Measurements from ENCODE around the gene GORASP1. TPM values are rescaled to one million over a fixed set of nuclear protein-coding genes. Genes with fewer than 3 reads are reported as not detected.

GORASP1 gene
- total RNA-seq, 1 experiment from 2014 or later: 22.3 TPM

DNA sequence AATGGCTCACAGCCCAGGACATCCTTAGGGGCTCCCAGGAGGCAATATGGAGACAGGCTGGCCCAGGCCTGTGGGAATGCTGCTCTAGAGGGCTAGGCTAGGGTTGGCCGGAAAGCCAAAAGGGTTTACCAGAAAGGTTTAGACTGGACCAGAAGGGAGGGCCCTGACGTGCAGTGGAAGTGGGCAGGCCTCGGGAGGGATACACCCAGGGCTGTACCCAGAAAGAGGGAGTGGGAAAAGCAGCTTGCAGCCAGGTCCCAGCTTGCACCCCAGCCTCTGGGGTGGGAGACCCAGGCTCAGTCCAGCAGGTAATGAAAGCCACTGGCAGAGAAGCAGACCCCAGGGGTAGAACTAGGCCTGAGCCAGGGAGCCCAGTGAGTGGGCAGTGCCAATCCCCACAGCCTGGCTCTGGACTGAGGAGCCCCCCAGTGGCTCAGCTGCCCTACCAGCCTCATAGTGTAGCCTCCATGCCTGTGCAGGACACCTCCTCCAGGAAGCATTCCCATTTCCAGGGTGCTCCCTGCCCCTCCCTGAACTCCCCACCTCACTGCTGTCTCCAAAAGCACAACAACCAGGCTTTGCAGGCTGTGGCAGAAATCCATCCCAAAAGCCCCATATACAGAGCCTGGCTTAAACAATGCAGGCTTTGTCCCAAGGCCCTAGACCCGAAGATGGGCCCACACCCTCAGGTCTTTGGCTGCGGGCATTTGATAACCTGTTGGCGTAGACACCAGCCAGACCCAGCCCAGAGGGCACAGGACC, 3.5 kb downstream of the GORASP1 start:
- DNase-seq (ENCODE audit: extremely low read depth, low read depth): no peak

DNA sequence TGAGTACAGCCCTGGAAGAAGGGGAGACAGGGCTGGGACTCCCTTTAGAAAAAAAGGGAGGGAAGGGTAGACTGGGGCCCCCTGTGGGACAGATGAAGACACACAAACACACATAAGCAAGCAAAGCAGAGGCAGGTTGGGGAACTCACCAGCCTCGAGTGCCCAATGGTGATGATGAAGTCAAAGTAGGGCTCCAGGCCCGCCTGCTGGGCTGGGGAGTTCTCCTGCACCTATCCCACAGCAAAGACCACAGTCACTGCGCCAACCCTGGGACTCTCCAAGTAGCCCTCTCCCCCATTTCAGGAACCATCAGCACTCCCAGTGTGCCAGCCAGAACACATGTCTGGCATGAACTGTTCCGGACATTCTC, 4.1 kb downstream of the GORASP1 start:
- no peak for DNase-seq (ENCODE audit: extremely low read depth, low read depth)

DNA sequence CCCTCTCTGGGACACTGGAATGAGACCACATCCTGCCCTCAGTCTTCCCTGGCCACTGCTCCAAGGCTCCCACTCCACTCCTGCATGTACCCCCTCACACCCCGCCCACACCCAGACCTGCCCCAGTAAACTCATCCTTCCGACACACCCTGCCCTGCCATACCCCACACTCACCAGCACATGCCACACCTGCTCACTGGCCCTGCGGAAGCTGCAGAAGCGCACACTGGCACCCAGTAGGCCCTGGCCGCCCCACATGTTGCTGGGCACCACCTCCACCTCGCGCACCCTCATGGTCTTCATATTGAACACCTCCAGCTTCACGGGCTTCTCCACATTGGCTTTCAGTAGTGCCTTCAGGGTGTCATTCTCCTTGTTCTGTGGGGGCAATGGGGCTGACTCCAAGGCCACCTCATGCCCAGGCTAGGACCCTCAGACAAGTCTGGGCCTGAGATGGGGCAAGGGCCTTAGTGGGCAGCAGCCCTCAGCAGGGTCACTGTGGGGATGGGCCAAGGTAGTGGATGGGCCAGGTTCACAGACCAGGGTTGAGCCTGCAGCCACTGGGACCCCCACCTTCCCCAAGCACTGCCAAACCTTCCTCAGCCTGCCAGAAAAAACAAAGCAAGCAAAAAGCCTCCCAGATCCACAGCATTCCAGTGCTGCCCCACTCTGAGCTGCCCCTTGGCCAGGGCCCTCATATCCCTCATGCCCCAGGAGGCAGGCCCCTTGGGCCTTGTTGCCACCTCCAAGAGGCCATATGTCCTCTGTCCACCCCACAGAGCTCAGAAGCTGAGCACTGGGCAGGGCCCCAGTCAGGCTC, 4.7 kb downstream of the GORASP1 start:
- DNase-seq (ENCODE audit: extremely low read depth, low read depth): no peak

GRCh38 chr3:39101022-39101689, 6.3 kb downstream of the GORASP1 start:
- peak; percentile 30 for DNase-seq (ENCODE audit: extremely low read depth, low read depth)

DNA sequence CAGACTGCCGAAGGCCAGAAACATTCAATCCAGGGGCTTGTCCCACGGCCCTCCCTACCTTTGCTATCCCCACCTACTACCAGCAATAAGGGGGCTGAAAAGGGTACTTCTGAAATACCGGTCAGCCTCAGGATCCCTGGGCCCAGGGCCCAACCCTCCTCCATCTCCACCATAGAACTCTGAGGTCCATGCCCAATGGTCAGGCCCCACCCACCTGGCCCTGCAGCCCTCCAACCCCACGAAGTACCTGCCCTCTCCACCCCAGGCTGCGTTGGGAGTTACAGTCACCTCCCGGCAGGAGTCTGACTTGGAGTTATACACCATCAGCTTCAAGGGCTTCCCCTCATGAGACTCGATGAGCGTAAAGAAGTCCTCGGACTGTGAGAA, 6.9 kb downstream of the GORASP1 start:
- DNase-seq (ENCODE audit: extremely low read depth, low read depth): no peak

DNA sequence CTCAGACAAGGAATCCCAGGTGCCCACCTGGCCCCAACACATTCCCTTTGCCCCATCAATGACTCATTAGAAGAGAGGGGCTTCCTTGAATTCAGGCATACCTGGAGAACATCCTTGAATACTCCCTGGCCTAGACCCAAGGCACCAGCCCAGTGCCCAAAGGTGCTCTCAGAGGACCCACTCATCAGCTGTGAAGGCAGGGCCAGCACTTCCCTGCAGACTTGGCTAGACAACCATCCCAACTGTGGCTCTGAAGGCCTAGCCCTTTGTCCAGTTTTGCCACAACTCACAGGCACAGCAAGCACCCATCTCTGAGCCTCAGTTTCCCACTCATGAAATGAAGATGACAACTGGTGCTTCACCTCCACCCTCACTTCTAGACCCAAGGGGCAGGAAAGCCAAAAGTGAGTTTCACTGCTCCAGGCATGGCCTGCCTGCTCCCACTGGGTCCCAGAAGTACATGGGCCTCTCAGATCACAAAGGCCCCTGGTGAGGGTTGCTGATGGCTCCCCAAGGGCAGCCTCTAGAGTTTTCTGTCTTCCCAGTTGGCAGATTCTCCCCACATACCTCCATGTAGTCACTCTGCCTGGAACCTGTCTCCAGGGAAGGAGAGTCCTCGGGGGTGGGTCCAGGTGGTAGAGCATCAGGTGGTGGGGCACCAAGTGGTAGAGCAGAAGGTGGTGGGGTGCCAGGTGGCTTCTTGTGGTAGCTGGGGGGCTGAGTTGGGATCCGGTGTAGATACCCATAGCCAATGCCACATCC, 7.5 kb downstream of the GORASP1 start:
- no peak for DNase-seq (ENCODE audit: extremely low read depth, low read depth)

DNA sequence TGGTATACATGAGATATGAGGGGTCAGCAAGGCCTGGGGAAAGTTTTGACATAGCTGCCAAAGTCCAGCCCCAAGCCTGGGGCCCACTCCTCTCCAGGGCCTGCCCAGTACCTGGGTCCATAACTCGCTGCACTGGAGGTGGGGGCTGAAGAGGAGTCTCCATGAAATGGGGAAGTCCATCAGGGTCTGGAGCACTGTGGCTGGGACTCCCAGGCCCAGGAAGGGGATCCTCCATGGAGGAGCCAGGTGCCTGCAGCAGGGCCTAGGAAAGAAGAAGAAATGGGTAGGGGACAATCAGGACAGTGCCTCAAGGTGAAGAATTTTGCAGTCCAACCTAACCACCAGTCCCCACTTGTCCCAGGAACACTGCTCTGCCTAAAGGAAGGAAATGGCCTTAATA, 8.2 kb downstream of the GORASP1 start:
- no peak for DNase-seq (ENCODE audit: extremely low read depth, low read depth)

GRCh38 chr3:39098473-39099000, 8.9 kb downstream of the GORASP1 start:
- DNase-seq (ENCODE audit: extremely low read depth, low read depth): no peak

- no peak for DNase-seq (ENCODE audit: extremely low read depth, low read depth)
These were observed 9.5 kb downstream of the GORASP1 start for GRCh38 chr3:39097716-39098472.

GRCh38 chr3:39096775-39097174, 10.7 kb downstream of the GORASP1 start:
- no peak for DNase-seq (ENCODE audit: extremely low read depth, low read depth)

DNA sequence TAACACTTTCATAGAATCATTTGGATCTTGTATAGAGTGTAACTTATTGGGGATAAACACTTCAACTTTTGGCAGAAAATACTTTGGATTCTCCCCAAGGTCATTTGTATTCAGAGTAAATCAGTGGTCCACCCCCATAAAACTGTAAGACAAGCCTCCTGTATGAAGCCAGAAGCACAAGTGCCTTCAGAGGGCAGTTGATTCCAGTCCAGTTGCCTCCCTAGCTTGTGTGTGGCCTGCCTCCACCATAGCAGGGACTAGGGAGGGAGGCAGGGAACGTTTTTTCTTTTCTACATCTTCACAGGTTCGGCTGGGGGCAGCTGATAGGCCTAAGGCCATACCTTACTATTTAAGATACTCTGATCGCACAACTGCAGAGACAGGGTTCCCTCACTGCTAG, 11.6 kb downstream of the GORASP1 start:
- no peak for DNase-seq (ENCODE audit: extremely low read depth, low read depth)

DNA sequence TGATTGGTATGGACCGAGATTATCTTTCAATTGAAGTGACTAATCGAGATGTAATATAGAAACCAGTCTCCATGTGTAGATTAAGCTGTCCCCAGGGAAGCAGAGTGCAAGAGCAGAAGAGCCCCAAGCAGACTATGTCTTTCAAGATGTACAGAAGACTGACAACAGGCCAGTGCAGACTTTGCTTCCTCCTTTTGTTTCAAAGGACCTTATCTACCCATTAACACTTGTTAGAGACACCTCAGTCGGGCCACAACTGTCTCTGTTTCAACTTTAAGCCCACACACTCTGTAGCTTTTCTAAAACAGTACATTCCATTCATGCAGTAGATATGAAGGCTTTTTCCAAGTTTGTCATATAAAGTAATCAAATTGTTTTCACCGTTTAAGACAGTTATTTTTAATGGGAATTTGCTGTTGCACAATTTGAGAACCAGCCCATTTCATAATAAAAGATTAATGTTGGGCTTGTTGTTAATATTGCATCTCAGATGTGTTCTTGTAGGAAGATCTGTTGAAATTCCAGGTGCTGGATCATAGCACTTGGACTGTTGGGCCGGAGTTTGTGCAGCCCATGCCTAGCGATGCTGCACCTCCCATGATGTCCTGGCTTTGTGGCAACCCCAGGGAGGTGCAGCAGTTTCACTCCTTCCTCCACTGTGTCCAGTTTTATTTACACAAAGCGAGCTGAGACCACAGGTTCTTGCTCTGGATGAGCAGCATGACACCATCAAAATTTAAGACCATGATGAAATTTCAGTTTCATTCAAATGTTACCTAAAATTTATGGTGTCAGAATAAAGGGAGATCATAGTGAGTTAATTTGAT, 12.4 kb downstream of the GORASP1 start:
- no peak for DNase-seq (ENCODE audit: extremely low read depth, low read depth)

DNA sequence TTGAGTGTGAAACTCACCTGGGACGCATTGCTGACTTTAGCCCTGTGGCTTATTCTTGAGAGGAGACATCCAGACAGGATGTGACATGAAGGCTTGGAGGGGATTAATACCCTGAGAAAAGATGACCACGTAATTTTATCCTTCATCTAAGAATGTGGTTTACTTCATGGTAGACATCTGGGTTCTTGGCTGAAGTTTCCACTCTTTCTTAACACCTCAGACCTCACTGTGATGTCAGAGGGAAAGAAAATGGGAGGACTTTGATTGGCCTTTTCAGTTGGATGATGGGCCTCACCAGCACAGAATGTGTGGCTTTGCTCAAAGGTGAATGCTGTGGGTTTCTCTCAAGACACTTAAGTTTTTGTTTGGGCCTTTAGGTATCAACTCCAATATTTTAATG, 16.5 kb downstream of the GORASP1 start:
- DNase-seq (ENCODE audit: extremely low read depth, low read depth): no peak

DNA sequence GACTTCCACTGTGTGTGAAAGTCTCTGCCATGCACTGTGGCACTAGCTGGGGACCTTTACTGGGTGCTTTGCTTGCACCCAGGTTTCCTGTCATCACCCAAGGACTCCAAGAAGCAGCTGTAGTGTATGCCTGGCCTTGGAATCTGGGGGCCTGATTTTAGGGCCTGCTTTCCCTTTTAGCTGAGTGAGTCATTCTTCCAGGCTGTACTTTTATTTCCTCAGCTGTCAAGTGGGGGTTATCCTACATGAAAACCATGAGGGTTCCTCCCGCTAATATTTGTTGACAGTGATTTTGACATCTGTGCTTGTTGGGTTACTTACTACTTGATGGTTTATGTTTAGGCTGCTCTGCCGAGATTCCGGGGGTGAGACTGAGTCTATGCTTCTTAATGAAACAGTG, 18.5 kb downstream of the GORASP1 start:
- DNase-seq (ENCODE audit: extremely low read depth, low read depth): no peak

- no peak for DNase-seq (ENCODE audit: extremely low read depth, low read depth)
These were observed 19.0 kb downstream of the GORASP1 start for GRCh38 chr3:39088456-39088855.

GRCh38 chr3:39086144-39086543, 21.3 kb downstream of the GORASP1 start:
- no peak for DNase-seq (ENCODE audit: extremely low read depth, low read depth)

- no peak for DNase-seq (ENCODE audit: extremely low read depth, low read depth)
These were observed 24.6 kb downstream of the GORASP1 start for GRCh38 chr3:39082666-39083313.

DNA sequence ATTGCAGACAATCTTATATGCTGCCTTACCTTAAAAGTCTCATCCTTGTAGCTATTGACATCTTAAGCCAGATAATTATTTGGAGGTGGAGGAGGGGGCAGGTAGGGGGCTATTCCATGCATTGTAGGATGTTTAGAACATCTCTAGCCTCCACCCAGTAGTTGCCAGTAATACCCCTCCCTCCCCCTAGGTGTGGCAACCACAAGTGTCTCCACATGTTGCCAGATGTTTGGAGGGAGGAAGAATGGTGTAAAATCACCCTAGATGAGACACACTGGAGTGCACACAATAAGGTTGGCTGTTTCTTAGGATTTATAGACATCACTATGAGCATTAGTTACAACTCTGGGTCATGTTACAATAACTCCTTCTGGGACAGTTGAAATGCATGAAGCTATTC, 27.4 kb downstream of the GORASP1 start:
- DNase-seq (ENCODE audit: extremely low read depth, low read depth): no peak

DNA sequence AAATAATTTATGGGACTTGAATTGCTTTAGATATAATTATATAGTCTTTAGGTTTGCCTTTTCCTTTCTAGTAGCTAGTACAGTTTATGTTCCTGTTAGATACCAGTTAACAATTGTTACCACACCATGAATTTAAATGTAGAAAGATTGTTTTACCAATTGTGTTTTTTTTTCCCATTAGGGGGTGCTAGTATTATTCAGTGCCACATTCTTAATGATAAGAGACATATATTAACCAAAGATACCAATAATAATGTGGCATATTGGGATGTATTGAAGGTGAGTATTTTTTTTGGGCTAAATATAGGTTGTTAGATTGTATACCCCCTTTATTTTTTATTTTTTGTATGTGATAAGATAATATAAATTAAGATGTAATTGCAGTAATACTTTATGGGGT, 27.9 kb downstream of the GORASP1 start:
- no peak for DNase-seq (ENCODE audit: extremely low read depth, low read depth)

Measured in NCI-H460 (cell line).